HUES64 (cell line): ENCODE data around the gene ATP6V0E1.

ENCODE experiments used
- H3K27ac ChIP-seq: 2 replicates; pipeline ENCODE4 v1.7.0; 2013; ENCODE audit warnings: low read depth, low read length, inconsistent platforms
- H3K27me3 ChIP-seq: 2 replicates; pipeline ENCODE4 v1.6.1; 2013; ENCODE audit warnings: mild to moderate bottlenecking, low read length; ENCODE audit not compliant: insufficient read depth
- H3K36me3 ChIP-seq: 2 replicates; pipeline ENCODE4 v1.6.1; 2013; ENCODE audit warnings: mild to moderate bottlenecking, low read length; ENCODE audit not compliant: insufficient read depth
- H3K4me1 ChIP-seq: 2 replicates; pipeline ENCODE4 v1.6.1; 2013; ENCODE audit warnings: mild to moderate bottlenecking, low read length, moderate library complexity; ENCODE audit not compliant: insufficient read depth
- H3K4me3 ChIP-seq: 2 replicates; pipeline ENCODE4 v1.5.1; 2013; ENCODE audit warnings: mild to moderate bottlenecking, low read length, moderate library complexity
- H3K9ac ChIP-seq: 2 replicates; pipeline ENCODE4 v1.6.1; 2013; ENCODE audit warnings: mild to moderate bottlenecking, low read depth, low read length
- H3K9me3 ChIP-seq: 2 replicates; pipeline ENCODE4 v1.6.1; 2013; ENCODE audit warnings: low read depth, low read length; ENCODE audit not compliant: insufficient read depth
- WGBS: fragments of 150-250, 120-280 bp; methylation state at CpG from one replicate; pipeline ENCODE4 v1.1.7; 2013; ENCODE audit warnings: missing lambda C conversion rate; 5-methylcytosine and 5-hydroxymethylcytosine counted together

Gene ATP6V0E1

GRCh38 chr5:172979778-172980177 is 3.8 kb upstream of the ATP6V0E1 start:
- Histone ChIP-seq H3K27me3 (peaks cover 11% of the 10 kb centered on the region), H3K4me3 (no peak overlapping the region), H3K27ac (no peak overlapping the region), H3K9ac (no peak overlapping the region), H3K36me3 (no peaks in the 10 kb centered on the region), H3K4me1 (no peaks in the 10 kb centered on the region), H3K9me3 (no peaks in the 10 kb centered on the region)
- 91% methylated on average over 4 of the region's 4 CpGs for WGBS

GRCh38 chr5:172981931-172982330 is 1.6 kb upstream of the ATP6V0E1 start:
- H3K4me1 ChIP-seq, result 0 out of 2 replicates have a peak, but pooled peaks cover 3% of the 10 kb centered on the region
- 94% methylated on average over 7 of the region's 7 CpGs for WGBS
- peaks cover 8% of the 10 kb centered on the region; the same call in 1 of the 2 replicates for H3K27me3 ChIP-seq

GRCh38 chr5:172984244-172984953 is 828 bp downstream of the ATP6V0E1 start:
- WGBS, result 6% methylated on average over 15 of the region's 15 CpGs
- Histone ChIP-seq H3K4me1 (0 out of 2 replicates have a peak, but pooled peaks cover 3% of the 10 kb centered on the region), H3K9ac (peak overlapping the region; percentile 82), H3K9me3 (no peaks in the 10 kb centered on the region), H3K4me3 (peak overlapping the region; percentile 93), H3K27ac (peak overlapping the region; percentile 76), H3K27me3 (no peaks in the 10 kb centered on the region), H3K36me3 (peaks cover 22% of the 10 kb centered on the region; the same call in 1 of the 2 replicates)

More at GRCh38 chr5:172981931-172982330, 1.6 kb upstream of the ATP6V0E1 start:
- Histone ChIP-seq H3K9me3 (no peaks in the 10 kb centered on the region), H3K4me3 (no peak overlapping the region), H3K27ac (no peak overlapping the region), H3K9ac (no peak overlapping the region), H3K36me3 (peaks cover 12% of the 10 kb centered on the region; the same call in 1 of the 2 replicates)

- no peak overlapping the region for H3K9ac ChIP-seq
- H3K27ac ChIP-seq, result no peak overlapping the region
- H3K4me1 ChIP-seq, result 0 out of 2 replicates have a peak, but pooled peaks cover 3% of the 10 kb centered on the region
- H3K9me3 ChIP-seq, result no peaks in the 10 kb centered on the region
- peaks cover 22% of the 10 kb centered on the region; the same call in 1 of the 2 replicates for H3K36me3 ChIP-seq
- no peak overlapping the region for H3K4me3 ChIP-seq
- no peaks in the 10 kb centered on the region for H3K27me3 ChIP-seq
These were observed 2.0 kb downstream of the ATP6V0E1 start for GRCh38 chr5:172985596-172985995.

- 100% methylated on average over 2 of the region's 3 CpGs for WGBS
- H3K27me3 ChIP-seq, result no peaks in the 10 kb centered on the region
- no peak overlapping the region for H3K9ac ChIP-seq
- no peak overlapping the region for H3K4me3 ChIP-seq
- H3K36me3 ChIP-seq, result peaks cover 26% of the 10 kb centered on the region; the same call in 1 of the 2 replicates
- 0 out of 2 replicates have a peak, but pooled peaks cover 3% of the 10 kb centered on the region for H3K4me1 ChIP-seq
- H3K9me3 ChIP-seq, result no peaks in the 10 kb centered on the region
- H3K27ac ChIP-seq, result no peak overlapping the region
These were observed 4.7 kb downstream of the ATP6V0E1 start for GRCh38 chr5:172988276-172988675.

GRCh38 chr5:172990776-172991175 is 7.2 kb downstream of the ATP6V0E1 start:
- Histone ChIP-seq H3K9me3 (no peaks in the 10 kb centered on the region), H3K27ac (no peak overlapping the region), H3K9ac (no peak overlapping the region), H3K4me3 (no peak overlapping the region), H3K4me1 (no peaks in the 10 kb centered on the region), H3K27me3 (no peaks in the 10 kb centered on the region), H3K36me3 (peaks cover 41% of the 10 kb centered on the region)
- WGBS, result 95% methylated on average over 8 of the region's 8 CpGs

- Histone ChIP-seq H3K36me3 (peaks cover 42% of the 10 kb centered on the region), H3K27me3 (no peaks in the 10 kb centered on the region), H3K4me3 (no peak overlapping the region), H3K4me1 (no peaks in the 10 kb centered on the region), H3K27ac (no peak overlapping the region), H3K9ac (no peak overlapping the region), H3K9me3 (no peaks in the 10 kb centered on the region)
- WGBS, result 89% methylated on average over 2 of the region's 2 CpGs
These were observed 10.8 kb downstream of the ATP6V0E1 start for GRCh38 chr5:172994405-172994804.

GRCh38 chr5:172999372-172999973 is 15.9 kb downstream of the ATP6V0E1 start:
- H3K4me3 ChIP-seq, result no peak overlapping the region
- H3K4me1 ChIP-seq, result peaks cover 6% of the 10 kb centered on the region; the same call in 1 of the 2 replicates
- peaks cover 32% of the 10 kb centered on the region for H3K36me3 ChIP-seq
- no peaks in the 10 kb centered on the region for H3K27me3 ChIP-seq
- no peaks in the 10 kb centered on the region for H3K9me3 ChIP-seq
- H3K27ac ChIP-seq, result no peak overlapping the region
- WGBS, result 87% methylated on average over 3 of the region's 3 CpGs
- no peak overlapping the region for H3K9ac ChIP-seq

- H3K9ac ChIP-seq, result no peak overlapping the region
- H3K4me3 ChIP-seq, result no peak overlapping the region
- H3K36me3 ChIP-seq, result peaks cover 27% of the 10 kb centered on the region
- H3K27me3 ChIP-seq, result no peaks in the 10 kb centered on the region
- peaks cover 6% of the 10 kb centered on the region; the same call in 1 of the 2 replicates for H3K4me1 ChIP-seq
- H3K27ac ChIP-seq, result no peak overlapping the region
- H3K9me3 ChIP-seq, result no peaks in the 10 kb centered on the region
- WGBS, result 91% methylated on average over 1 of the region's 1 CpG
These were observed 16.4 kb downstream of the ATP6V0E1 start for GRCh38 chr5:172999974-173000373.

GRCh38 chr5:173001229-173001841 is 17.8 kb downstream of the ATP6V0E1 start:
- no peak overlapping the region for H3K4me3 ChIP-seq
- H3K36me3 ChIP-seq, result peaks cover 14% of the 10 kb centered on the region
- no peak overlapping the region for H3K27ac ChIP-seq
- 93% methylated on average over 9 of the region's 9 CpGs for WGBS
- H3K9me3 ChIP-seq, result no peaks in the 10 kb centered on the region
- H3K9ac ChIP-seq, result no peak overlapping the region
- peaks cover 6% of the 10 kb centered on the region; the same call in 1 of the 2 replicates for H3K4me1 ChIP-seq
- no peaks in the 10 kb centered on the region for H3K27me3 ChIP-seq

- no peak overlapping the region for H3K9ac ChIP-seq
- peaks cover 6% of the 10 kb centered on the region; the same call in 1 of the 2 replicates for H3K4me1 ChIP-seq
- H3K27me3 ChIP-seq, result no peaks in the 10 kb centered on the region
- H3K27ac ChIP-seq, result no peak overlapping the region
- 89% methylated on average over 3 of the region's 3 CpGs for WGBS
- H3K36me3 ChIP-seq, result no peaks in the 10 kb centered on the region
- H3K4me3 ChIP-seq, result no peak overlapping the region
- no peaks in the 10 kb centered on the region for H3K9me3 ChIP-seq
These were observed 19.8 kb downstream of the ATP6V0E1 start for GRCh38 chr5:173003360-173003759.
